Measurements from ENCODE around the gene PACSIN2. TPM values are rescaled to one million over a fixed set of nuclear protein-coding genes. Genes with fewer than 3 reads are reported as not detected.

The PACSIN2 gene
- total RNA-seq, 6 experiments from 2014 or later = 69.8 to 97.3 (median 76.2) TPM

GRCh38 chr22:42895087-42895486, 119.9 kb downstream of the PACSIN2 start:
- no peaks in the 10 kb centered on the region; the same call in 1 of the 2 replicates for H3K36me3 Mint-ChIP-seq (ENCODE audit: low read depth)
- H3K4me1 Mint-ChIP-seq (ENCODE audit: low read depth) = no peaks in the 10 kb centered on the region
- no peak overlapping the region for H3K27ac Mint-ChIP-seq
- DNase-seq = no peak
- H3K27me3 Mint-ChIP-seq (ENCODE audit: insufficient read depth) = peaks cover 6% of the 10 kb centered on the region
- H3K9me3 Mint-ChIP-seq = no peaks in the 10 kb centered on the region
- no peak for TF ChIP-seq CTCF (IDR thresholded peaks at IDR 0.05)
- H3K4me3 Mint-ChIP-seq = no peak overlapping the region

GRCh38 chr22:42893371-42894150, 121.4 kb downstream of the PACSIN2 start:
- no peaks in the 10 kb centered on the region for H3K9me3 Mint-ChIP-seq
- DNase-seq = no peak
- H3K4me3 Mint-ChIP-seq = no peak overlapping the region
- H3K27me3 Mint-ChIP-seq (ENCODE audit: insufficient read depth) = peaks cover 4% of the 10 kb centered on the region; the same call in 1 of the 2 replicates
- no peak for TF ChIP-seq CTCF (IDR thresholded peaks at IDR 0.05)
- no peak overlapping the region for H3K27ac Mint-ChIP-seq
- H3K36me3 Mint-ChIP-seq (ENCODE audit: low read depth) = peaks cover 6% of the 10 kb centered on the region; the same call in 1 of the 2 replicates
- H3K4me1 Mint-ChIP-seq (ENCODE audit: low read depth) = no peaks in the 10 kb centered on the region

GRCh38 chr22:42892571-42893316, 122.2 kb downstream of the PACSIN2 start:
- H3K27ac Mint-ChIP-seq = no peak overlapping the region
- peaks cover 4% of the 10 kb centered on the region; the same call in 1 of the 2 replicates for H3K27me3 Mint-ChIP-seq (ENCODE audit: insufficient read depth)
- H3K9me3 Mint-ChIP-seq = no peaks in the 10 kb centered on the region
- DNase-seq = no peak
- TF ChIP-seq CTCF (IDR thresholded peaks at IDR 0.05) = no peak
- H3K36me3 Mint-ChIP-seq (ENCODE audit: low read depth) = peaks cover 6% of the 10 kb centered on the region; the same call in 1 of the 2 replicates
- no peaks in the 10 kb centered on the region for H3K4me1 Mint-ChIP-seq (ENCODE audit: low read depth)
- no peak overlapping the region for H3K4me3 Mint-ChIP-seq

GRCh38 chr22:42892156-42892555, 122.8 kb downstream of the PACSIN2 start:
- TF ChIP-seq CTCF (IDR thresholded peaks at IDR 0.05) = no peak
- H3K36me3 Mint-ChIP-seq (ENCODE audit: low read depth) = peaks cover 6% of the 10 kb centered on the region; the same call in 1 of the 2 replicates
- peaks cover 2% of the 10 kb centered on the region; the same call in 1 of the 2 replicates for H3K27me3 Mint-ChIP-seq (ENCODE audit: insufficient read depth)
- no peak for DNase-seq
- no peak overlapping the region for H3K27ac Mint-ChIP-seq
- H3K9me3 Mint-ChIP-seq = no peaks in the 10 kb centered on the region
- no peak overlapping the region for H3K4me3 Mint-ChIP-seq
- no peaks in the 10 kb centered on the region for H3K4me1 Mint-ChIP-seq (ENCODE audit: low read depth)

- H3K4me1 Mint-ChIP-seq (ENCODE audit: low read depth) = no peaks in the 10 kb centered on the region
- H3K27ac Mint-ChIP-seq = no peak overlapping the region
- H3K4me3 Mint-ChIP-seq = no peak overlapping the region
- H3K27me3 Mint-ChIP-seq (ENCODE audit: insufficient read depth) = peaks cover 2% of the 10 kb centered on the region
- no peaks in the 10 kb centered on the region for H3K9me3 Mint-ChIP-seq
- peaks cover 6% of the 10 kb centered on the region; the same call in 1 of the 2 replicates for H3K36me3 Mint-ChIP-seq (ENCODE audit: low read depth)
- DNase-seq = no peak
- no peak for TF ChIP-seq CTCF (IDR thresholded peaks at IDR 0.05)
Observed at GRCh38 chr22:42891696-42892095, 123.3 kb downstream of the PACSIN2 start.
